CD8-positive, alpha-beta memory T cell (primary cell): Measurements from ENCODE around the gene FNDC5. TPM values are rescaled to one million over a fixed set of nuclear protein-coding genes. Genes with fewer than 3 reads are reported as not detected.

Experiments
- CTCF ChIA-PET: fragments of 350-600 bp; sonication (Branson Sonifier 250); formaldehyde crosslinking; loops from one replicate; lab custom pipeline; 2021; ENCODE audit warnings: antibody characterized with exemption; lab: Charles Lee
- POLR2A ChIA-PET: fragments of 350-600 bp; sonication (Branson Sonifier 250); formaldehyde crosslinking; loops from one replicate; lab custom pipeline; 2021; ENCODE audit warnings: antibody characterized with exemption; lab: Charles Lee
- DNase-seq, 5 donors: peaks; one replicate each; pipeline versions ENCODE4 v3.0.0 to v3.0.0-alpha.2; 2020 to 2022; ENCODE audit warnings: mixed read lengths in 1 of 5
- H3K27ac ChIP-seq: one replicate; pipeline ENCODE4 v1.7.0; 2013; ENCODE audit warnings: low read depth, mild to moderate bottlenecking, low read length, moderate library complexity
- H3K27me3 ChIP-seq: 2 replicates; pipeline ENCODE4 v1.7.0; 2013; ENCODE audit warnings: low read length, mild to moderate bottlenecking; ENCODE audit not compliant: insufficient read depth, poor library complexity, severe bottlenecking
- H3K36me3 ChIP-seq: 2 replicates; pipeline ENCODE4 v1.7.0; 2013; ENCODE audit warnings: mild to moderate bottlenecking, low read length, moderate library complexity; ENCODE audit not compliant: insufficient read depth
- H3K4me1 ChIP-seq: 2 replicates; pipeline ENCODE4 v1.7.0; 2013; ENCODE audit warnings: mild to moderate bottlenecking, low read length, moderate library complexity; ENCODE audit not compliant: insufficient read depth
- H3K4me3 ChIP-seq: 2 replicates; pipeline ENCODE4 v1.7.0; 2013; ENCODE audit warnings: mild to moderate bottlenecking, low read length
- H3K9me3 ChIP-seq: 2 replicates; pipeline ENCODE4 v1.7.0; 2013; ENCODE audit warnings: mild to moderate bottlenecking, low read length
- H3K27ac Mint-ChIP-seq, 8 donors: one replicate each; pipeline ENCODE4 v1.8.0; 2020 to 2021; ENCODE audit warnings: mixed read lengths in 8 of 8, mild to moderate bottlenecking in 6 of 8, inconsistent platforms in 3 of 8, moderate library complexity in 3 of 8
- H3K27me3 Mint-ChIP-seq, 2 donors: one replicate each; pipeline ENCODE4 v1.8.0; 2020 to 2021; ENCODE audit warnings: mixed read lengths in 2 of 2, mild to moderate bottlenecking in 1 of 2, moderate library complexity in 1 of 2
- H3K36me3 Mint-ChIP-seq, 3 donors: one replicate each; pipeline ENCODE4 v1.8.0; 2020 to 2021; ENCODE audit warnings: mixed read lengths in 3 of 3, inconsistent platforms in 1 of 3, mild to moderate bottlenecking in 1 of 3
- H3K4me1 Mint-ChIP-seq, 3 donors: one replicate each; pipeline ENCODE4 v1.8.0; 2020 to 2021; ENCODE audit warnings: mixed read lengths in 3 of 3, inconsistent platforms in 1 of 3, mild to moderate bottlenecking in 1 of 3
- H3K4me3 Mint-ChIP-seq, 7 donors: one replicate each; pipeline ENCODE4 v1.8.0; 2020 to 2021; ENCODE audit warnings: mixed read lengths in 7 of 7, mild to moderate bottlenecking in 6 of 7, moderate library complexity in 4 of 7, inconsistent platforms in 2 of 7
- H3K9me3 Mint-ChIP-seq, 5 donors: one replicate each; pipeline ENCODE4 v1.8.0; 2020 to 2022; ENCODE audit warnings: mixed read lengths in 5 of 5, mild to moderate bottlenecking in 3 of 5, moderate library complexity in 2 of 5, inconsistent platforms in 1 of 5
- polyA plus RNA-seq: library from polyadenylated mRNA; unstranded; fragments of 300-500 nt; fragmentation: Illumina TruSeq; gene quantifications from one replicate; pipeline ENCODE4 v1.2.3, GENCODE V29; 2021
- total RNA-seq, 2 experiments: library from RNA; stranded (reverse); gene quantifications; one replicate each; pipeline ENCODE4 v1.2.3, GENCODE V29; 2021

FNDC5 gene
- total and polyA plus RNA-seq, 3 experiments from 2014 or later: 0.77 TPM; not detected in 2

DNA sequence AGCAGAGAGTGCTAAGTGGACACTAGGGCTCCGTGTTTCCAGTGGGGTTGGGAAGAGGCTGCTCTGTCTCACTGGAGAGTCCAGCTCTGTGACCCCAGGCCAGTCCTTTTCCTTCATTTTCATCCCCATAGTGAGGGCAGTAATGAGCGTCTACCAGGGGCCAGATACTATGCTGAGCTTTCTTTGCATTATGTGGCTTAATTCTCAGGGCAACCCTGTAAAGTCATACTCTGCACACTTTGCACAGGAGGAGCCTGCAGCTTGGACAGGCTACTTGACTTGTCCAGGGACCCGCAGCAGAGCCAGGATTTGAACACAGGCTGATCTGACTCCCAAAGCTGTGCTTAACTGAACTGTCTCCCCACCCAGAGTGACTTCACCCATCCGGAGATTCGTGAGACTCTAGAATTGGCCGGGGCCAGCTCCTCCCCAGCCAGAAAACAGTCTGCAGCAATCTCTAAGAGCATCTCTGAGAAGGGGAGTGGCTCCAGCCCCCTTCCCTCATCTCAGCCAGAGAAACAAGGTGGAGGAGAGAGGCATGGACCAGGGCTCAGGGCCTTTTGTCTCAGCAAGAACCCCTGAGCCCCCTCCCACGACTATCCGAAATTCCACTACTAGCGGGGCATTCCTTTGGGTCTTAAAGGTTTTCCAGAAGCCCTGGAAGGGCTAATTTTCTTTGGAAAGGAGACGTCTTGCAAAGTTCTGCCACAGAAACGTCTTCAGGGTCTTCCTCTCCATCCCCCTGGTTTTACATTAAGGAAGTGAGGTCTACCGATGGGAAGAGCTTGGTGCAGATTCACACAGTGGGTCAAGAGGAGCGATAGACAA lies 866 bp upstream of the FNDC5 start:
- no peak for DNase-seq
- ChIA-PET CTCF (interaction anchor here (0.9 to 9.5 kb wide), 5 partner anchors 12 to 351 kb away, joined by 3 to 112 read pairs (median 6); no protein-coding TSS in a partner anchor), POLR2A (no interaction called here)
- Mint-ChIP-seq H3K9me3 (no peaks in the 10 kb centered on the region), H3K36me3 (peaks cover 0 to 12% (median 0%) of the 10 kb centered on the region in 3 donors), H3K27me3 (peaks cover 42 to 63% of the 10 kb centered on the region in 2 donors), H3K27ac (no peak overlapping the region), H3K4me3 (peak overlapping the region; percentile 33 to 86 (median 74)), H3K4me1 (peaks cover 19 to 30% (median 24%) of the 10 kb centered on the region in 3 donors)
- no peaks in the 10 kb centered on the region for H3K36me3 ChIP-seq
- H3K27ac ChIP-seq: no peak overlapping the region
- peaks cover 7% of the 10 kb centered on the region for H3K4me1 ChIP-seq
- H3K27me3 ChIP-seq: peaks cover 35% of the 10 kb centered on the region
- H3K4me3 ChIP-seq: peak overlapping the region; percentile 23
- H3K9me3 ChIP-seq: no peaks in the 10 kb centered on the region

DNA sequence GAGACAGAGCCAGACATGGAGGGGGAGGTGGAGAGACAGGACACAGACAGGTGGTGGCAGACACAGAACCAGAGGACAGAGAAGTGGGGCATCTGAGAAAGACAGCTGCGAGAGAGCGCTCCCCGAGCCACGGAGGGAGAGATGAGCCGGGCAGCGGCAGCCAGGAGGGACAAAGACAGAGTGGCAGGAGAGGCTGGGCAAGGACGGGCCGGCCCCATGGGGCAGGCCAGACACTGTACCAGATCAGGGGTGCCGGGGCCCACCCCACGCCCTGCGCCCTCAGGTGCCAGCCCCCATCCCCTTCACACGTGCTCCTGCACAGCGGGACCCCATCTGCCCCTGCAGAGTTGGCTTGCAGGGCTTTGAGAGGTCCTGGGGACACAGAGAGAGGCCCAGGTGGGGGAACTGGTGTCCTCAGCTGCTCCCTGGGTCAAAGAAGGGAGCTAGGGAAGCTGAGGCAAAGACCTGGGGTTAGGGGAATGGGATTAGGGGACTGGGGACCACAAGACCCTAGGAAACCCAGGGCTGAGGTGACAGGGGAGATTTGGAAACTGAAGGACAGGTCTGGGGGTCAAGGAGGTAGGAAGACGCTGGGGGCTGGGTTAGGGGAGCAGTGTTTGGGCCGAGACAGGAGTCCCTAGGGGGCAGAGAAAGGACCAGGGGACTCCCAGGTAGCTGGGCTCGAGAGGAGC lies 643 bp downstream of the FNDC5 start:
- ChIA-PET POLR2A (no interaction called here), CTCF (interaction anchor here (9.5 kb wide), 1 partner anchor 159 kb away, joined by 112 read pairs; no protein-coding TSS in a partner anchor)
- H3K27me3 Mint-ChIP-seq: peaks cover 36 to 51% of the 10 kb centered on the region in 2 donors
- no peaks in the 10 kb centered on the region for H3K36me3 ChIP-seq
- H3K27ac Mint-ChIP-seq: peak overlapping the region in 4 of 8 donors; percentile 17 to 73 (median 30)
- H3K27ac ChIP-seq: no peak overlapping the region
- peaks cover 19 to 30% (median 24%) of the 10 kb centered on the region in 3 donors for H3K4me1 Mint-ChIP-seq
- H3K4me1 ChIP-seq: peaks cover 7% of the 10 kb centered on the region
- H3K4me3 Mint-ChIP-seq: peak overlapping the region; percentile 67 to 77 (median 74)
- no peak overlapping the region for H3K4me3 ChIP-seq
- no peak for DNase-seq
- H3K36me3 Mint-ChIP-seq: peaks cover 0 to 14% (median 0%) of the 10 kb centered on the region in 3 donors
- no peaks in the 10 kb centered on the region for H3K9me3 ChIP-seq
- peaks cover 35% of the 10 kb centered on the region for H3K27me3 ChIP-seq
- H3K9me3 Mint-ChIP-seq: no peaks in the 10 kb centered on the region

DNA sequence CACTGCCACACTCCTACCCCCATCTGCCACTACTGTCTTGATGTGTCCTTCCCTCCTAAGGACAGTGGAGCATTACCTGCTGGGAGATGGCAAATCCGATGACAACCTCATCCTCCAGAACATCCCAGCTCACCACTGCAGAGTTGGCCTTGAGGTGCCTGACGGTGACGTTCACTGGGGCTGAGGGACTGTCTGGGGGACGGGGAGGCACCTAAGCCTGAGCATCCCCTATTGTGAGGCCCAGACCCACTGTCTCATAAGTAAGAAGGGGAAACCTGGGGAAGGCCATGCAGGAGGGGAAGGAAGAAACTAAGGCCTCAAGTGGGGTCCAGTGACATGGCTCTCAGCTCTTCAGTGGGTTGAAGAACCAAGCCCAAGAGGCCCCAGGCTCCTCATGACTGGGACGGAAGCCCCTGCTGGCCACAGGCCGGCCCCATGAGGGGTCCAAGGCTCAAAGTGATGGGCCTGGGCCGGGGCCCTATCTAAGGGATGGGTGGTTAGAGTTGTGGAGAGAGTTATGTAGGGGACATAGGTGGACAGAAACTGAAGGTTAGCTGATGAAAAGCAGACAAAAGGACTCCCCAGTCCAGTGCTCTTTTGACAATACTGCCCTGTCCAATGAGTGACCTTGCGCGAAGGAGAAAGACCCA lies 1.8 kb downstream of the FNDC5 start:
- DNase-seq: no peak
- Mint-ChIP-seq H3K9me3 (no peaks in the 10 kb centered on the region), H3K4me1 (peaks cover 19 to 30% (median 24%) of the 10 kb centered on the region in 3 donors), H3K27me3 (peaks cover 25 to 40% of the 10 kb centered on the region in 2 donors), H3K4me3 (peak overlapping the region in 6 of 7 donors; percentile 6 to 77 (median 68)), H3K27ac (peak overlapping the region in 3 of 8 donors; percentile 33 to 92 (median 44)), H3K36me3 (peaks cover 0 to 24% (median 4%) of the 10 kb centered on the region in 3 donors)
- H3K27me3 ChIP-seq: peaks cover 35% of the 10 kb centered on the region
- ChIA-PET CTCF (interaction anchor here (9.5 kb wide), 1 partner anchor 158 kb away, joined by 112 read pairs; no protein-coding TSS in a partner anchor), POLR2A (no interaction called here)
- H3K27ac ChIP-seq: no peak overlapping the region
- H3K9me3 ChIP-seq: no peaks in the 10 kb centered on the region
- no peak overlapping the region for H3K4me3 ChIP-seq
- H3K4me1 ChIP-seq: peaks cover 7% of the 10 kb centered on the region
- no peaks in the 10 kb centered on the region for H3K36me3 ChIP-seq

DNA sequence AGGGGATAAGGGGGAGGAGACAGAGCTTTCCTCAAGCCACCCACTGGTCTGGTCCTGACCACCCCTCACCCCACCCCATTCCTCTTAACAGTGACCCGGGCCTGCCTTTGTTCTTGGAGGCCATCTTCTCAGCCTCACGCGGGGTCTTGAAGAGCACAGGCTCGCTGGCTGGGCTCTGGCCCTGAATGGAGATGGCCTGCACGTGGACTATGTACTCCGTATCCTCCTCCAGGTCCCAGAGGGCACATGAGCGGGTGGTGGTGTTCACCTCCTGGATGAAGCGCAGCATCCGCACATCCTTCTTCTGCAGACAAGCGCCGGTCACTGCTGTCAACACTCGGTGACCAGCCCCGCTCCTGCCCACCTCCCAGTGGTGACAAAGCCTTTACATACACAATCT lies 2.6 kb downstream of the FNDC5 start:
- H3K27me3 ChIP-seq: peaks cover 30% of the 10 kb centered on the region
- CTCF ChIA-PET: interaction anchor here (9.5 kb wide), 1 partner anchor 157 kb away, joined by 112 read pairs; no protein-coding TSS in a partner anchor
- Mint-ChIP-seq H3K36me3 (peaks cover 0 to 32% (median 4%) of the 10 kb centered on the region in 3 donors), H3K4me1 (peaks cover 19 to 30% (median 24%) of the 10 kb centered on the region in 3 donors), H3K27ac (no peak overlapping the region), H3K27me3 (peaks cover 25 to 36% of the 10 kb centered on the region in 2 donors), H3K9me3 (no peaks in the 10 kb centered on the region), H3K4me3 (no peak overlapping the region)
- H3K9me3 ChIP-seq: no peaks in the 10 kb centered on the region
- POLR2A ChIA-PET: no interaction called here
- no peaks in the 10 kb centered on the region for H3K36me3 ChIP-seq
- no peak overlapping the region for H3K4me3 ChIP-seq
- H3K27ac ChIP-seq: no peak overlapping the region
- H3K4me1 ChIP-seq: peaks cover 7% of the 10 kb centered on the region
- no peak for DNase-seq

DNA sequence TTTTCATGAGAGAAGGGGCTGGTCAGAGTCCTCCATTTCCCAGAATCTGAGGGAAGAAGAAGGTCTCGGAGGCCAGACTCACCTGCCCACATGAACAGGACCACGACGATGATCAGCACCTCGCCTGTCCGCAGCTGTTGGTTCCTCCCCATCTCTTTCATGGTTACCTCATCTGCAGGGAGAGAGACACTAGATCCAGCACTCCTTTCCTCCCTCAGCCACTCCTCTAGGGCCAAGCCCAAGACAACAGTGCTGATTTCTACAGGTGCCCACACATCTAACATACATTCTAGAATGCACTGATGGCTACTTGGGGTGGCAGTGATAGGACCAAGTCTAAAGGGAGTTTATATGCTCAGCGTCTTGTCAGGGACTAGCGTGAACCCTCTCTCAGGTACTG lies 3.0 kb downstream of the FNDC5 start:
- peaks cover 7% of the 10 kb centered on the region for H3K4me1 ChIP-seq
- no peaks in the 10 kb centered on the region for H3K36me3 ChIP-seq
- Mint-ChIP-seq H3K9me3 (no peaks in the 10 kb centered on the region), H3K27ac (peak overlapping the region in 1 of 8 donors; percentile 55), H3K4me3 (peak overlapping the region in 1 of 7 donors; percentile 0), H3K36me3 (peaks cover 0 to 36% (median 4%) of the 10 kb centered on the region in 3 donors), H3K27me3 (peaks cover 22 to 34% of the 10 kb centered on the region in 2 donors), H3K4me1 (peaks cover 18 to 28% (median 22%) of the 10 kb centered on the region in 3 donors)
- no peaks in the 10 kb centered on the region for H3K9me3 ChIP-seq
- peaks cover 28% of the 10 kb centered on the region for H3K27me3 ChIP-seq
- DNase-seq: no peak
- no peak overlapping the region for H3K27ac ChIP-seq
- no peak overlapping the region for H3K4me3 ChIP-seq
- ChIA-PET CTCF (no interaction called here), POLR2A (no interaction called here)

DNA sequence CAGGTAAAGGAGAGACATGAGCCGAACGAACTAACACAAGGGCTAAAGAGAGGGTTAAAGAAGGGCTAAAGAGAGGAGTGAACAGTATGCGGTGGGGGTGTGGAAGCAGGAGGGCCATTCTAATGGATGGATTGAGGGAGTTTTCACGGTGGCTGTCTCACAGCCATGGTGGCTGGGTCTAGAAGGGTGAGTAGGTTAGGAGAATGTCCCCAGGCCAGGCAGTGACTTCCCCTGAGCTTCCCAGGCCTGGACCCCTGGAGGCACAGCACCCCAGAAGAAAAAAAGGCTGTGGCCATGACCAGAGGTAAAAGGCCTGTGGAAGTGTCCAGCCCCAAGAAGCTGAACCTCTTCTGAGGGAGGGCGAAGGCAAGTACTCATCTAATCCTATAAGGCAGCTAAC lies 3.6 kb downstream of the FNDC5 start:
- no peaks in the 10 kb centered on the region for H3K9me3 ChIP-seq
- Mint-ChIP-seq H3K27ac (peak overlapping the region in 2 of 8 donors; percentile 47 to 72), H3K4me3 (peak overlapping the region in 1 of 7 donors; percentile 0), H3K9me3 (no peaks in the 10 kb centered on the region), H3K4me1 (peaks cover 16 to 26% (median 20%) of the 10 kb centered on the region in 3 donors), H3K36me3 (peaks cover 0 to 41% (median 4%) of the 10 kb centered on the region in 3 donors), H3K27me3 (peaks cover 19 to 31% of the 10 kb centered on the region in 2 donors)
- ChIA-PET CTCF (interaction anchor here (2.0 kb wide), 1 partner anchor 155 kb away, joined by 6 read pairs; no protein-coding TSS in a partner anchor), POLR2A (no interaction called here)
- no peak for DNase-seq
- H3K27ac ChIP-seq: no peak overlapping the region
- H3K4me3 ChIP-seq: no peak overlapping the region
- H3K27me3 ChIP-seq: peaks cover 23% of the 10 kb centered on the region
- H3K36me3 ChIP-seq: no peaks in the 10 kb centered on the region
- H3K4me1 ChIP-seq: peaks cover 7% of the 10 kb centered on the region

DNA sequence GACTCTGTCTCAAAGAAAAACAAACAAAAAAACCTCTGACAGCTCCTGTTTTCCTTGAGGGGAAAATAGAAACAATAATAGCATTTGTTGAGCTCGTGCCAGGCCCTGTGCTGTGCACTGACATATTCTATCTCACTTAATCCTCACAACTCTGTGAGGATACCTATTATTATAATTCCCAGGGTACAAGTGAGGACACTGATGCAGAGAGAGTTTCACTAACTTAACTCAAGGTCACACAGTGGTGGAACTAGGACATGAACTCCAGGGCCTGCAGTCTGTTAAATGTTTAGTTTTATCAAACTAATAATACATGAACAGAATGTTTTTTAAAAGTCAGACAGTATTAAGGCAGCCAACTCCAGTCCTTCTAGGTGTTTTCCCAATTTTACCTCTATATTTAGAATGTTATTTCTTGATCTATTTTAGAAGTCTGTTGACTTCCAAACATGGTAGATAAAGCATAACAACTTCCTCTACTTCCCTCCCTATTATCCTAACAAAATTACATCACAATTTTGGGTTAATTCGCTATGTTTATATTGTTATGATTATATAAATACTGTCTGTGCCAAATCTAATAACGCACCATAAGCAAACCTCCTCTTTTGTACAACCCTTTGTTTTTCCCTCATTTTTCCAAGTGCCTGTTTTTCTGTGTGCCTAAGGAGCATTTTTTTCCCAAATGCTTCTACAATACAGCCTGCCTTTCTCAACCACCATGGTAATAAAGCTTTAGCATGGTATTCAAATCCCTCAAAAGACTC lies 4.9 kb downstream of the FNDC5 start:
- CTCF ChIA-PET: interaction anchor here (2.0 kb wide), 1 partner anchor 154 kb away, joined by 6 read pairs; no protein-coding TSS in a partner anchor
- H3K27ac ChIP-seq: no peak overlapping the region
- Mint-ChIP-seq H3K36me3 (peaks cover 0 to 52% (median 12%) of the 10 kb centered on the region in 3 donors), H3K4me1 (peaks cover 7 to 13% (median 8%) of the 10 kb centered on the region in 3 donors), H3K9me3 (no peaks in the 10 kb centered on the region), H3K4me3 (no peak overlapping the region), H3K27me3 (peaks cover 9 to 19% of the 10 kb centered on the region in 2 donors), H3K27ac (peak overlapping the region in 1 of 8 donors; percentile 11)
- no peaks in the 10 kb centered on the region for H3K4me1 ChIP-seq
- POLR2A ChIA-PET: no interaction called here
- H3K36me3 ChIP-seq: no peaks in the 10 kb centered on the region
- peaks cover 11% of the 10 kb centered on the region for H3K27me3 ChIP-seq
- DNase-seq: no peak
- no peaks in the 10 kb centered on the region for H3K9me3 ChIP-seq
- H3K4me3 ChIP-seq: no peak overlapping the region
